Activated T-cell treated with anti-CD3 and anti-CD28 coated beads, Interleukin-2, amount 50 U/mL, for 24 hours (primary cell): ENCODE data around the gene CNOT6L.
"Not testable (repeated sequence)": the region's sequence is repeated elsewhere in the genome, so short reads cannot be mapped to it uniquely, and the experiment has no call there.

Experiments used
- DNase-seq: peaks from one replicate; pipeline ENCODE4 v3.0.0-alpha.2; 2020
- H3K27ac Mint-ChIP-seq: 2 replicates; pipeline ENCODE4 v1.8.0; 2020; ENCODE audit warnings: mild to moderate bottlenecking, mixed read lengths
- H3K27me3 Mint-ChIP-seq: 2 replicates; pipeline ENCODE4 v1.8.0; 2020; ENCODE audit warnings: mixed read lengths
- H3K36me3 Mint-ChIP-seq: 2 replicates; pipeline ENCODE4 v1.8.0; 2020; ENCODE audit warnings: low read depth, mixed read lengths
- H3K4me1 Mint-ChIP-seq: 2 replicates; pipeline ENCODE4 v1.8.0; 2020; ENCODE audit warnings: low read depth, mixed read lengths
- H3K4me3 Mint-ChIP-seq: 2 replicates; pipeline ENCODE4 v1.8.0; 2020; ENCODE audit warnings: mild to moderate bottlenecking, moderate library complexity, mixed read lengths
- H3K9me3 Mint-ChIP-seq: 2 replicates; pipeline ENCODE4 v1.8.0; 2020; ENCODE audit warnings: mixed read lengths

CNOT6L gene

DNA sequence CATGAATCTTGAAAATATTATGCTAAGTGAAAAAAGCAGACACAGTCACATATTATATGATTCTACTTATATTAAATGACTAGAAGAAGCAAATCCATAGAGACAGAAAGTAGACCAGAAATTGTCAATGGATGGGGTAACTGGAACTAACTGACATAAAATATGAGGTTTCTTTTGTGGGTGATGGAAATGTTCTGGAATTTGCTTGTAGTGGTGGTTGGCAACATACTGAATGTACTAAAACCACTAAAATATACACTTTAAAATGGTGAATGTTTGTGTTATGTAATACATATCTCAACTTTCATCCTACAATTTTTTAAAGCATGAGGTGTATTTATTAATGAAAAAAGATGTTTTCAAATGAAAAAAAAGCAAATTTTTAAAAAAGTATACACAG, 14.7 kb downstream of the CNOT6L start:
- Mint-ChIP-seq H3K27ac (peak overlapping the region; percentile 40), H3K27me3 (no peaks in the 10 kb centered on the region), H3K36me3 (peaks cover 30% of the 10 kb centered on the region), H3K9me3 (no peaks in the 10 kb centered on the region), H3K4me1 (peaks cover 83% of the 10 kb centered on the region), H3K4me3 (no peak overlapping the region)
- no peak for DNase-seq

DNA sequence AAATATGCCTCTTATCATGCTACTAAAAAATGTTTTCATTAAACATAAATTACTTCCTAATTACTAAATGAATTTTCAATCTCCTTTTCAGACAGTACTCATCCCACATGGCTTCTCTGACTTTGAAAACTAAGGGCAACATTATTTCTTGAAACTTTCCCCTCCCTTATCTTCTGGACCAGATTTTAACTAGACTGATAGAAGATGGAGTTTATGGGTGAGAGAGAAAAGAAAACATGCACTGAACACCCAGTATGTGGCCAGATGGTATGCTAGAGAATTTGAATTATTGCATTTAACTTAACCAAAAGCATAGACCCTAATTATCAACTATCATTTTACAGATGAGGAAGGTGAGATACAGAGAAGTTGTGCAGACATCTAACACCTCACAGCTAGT, 16.8 kb downstream of the CNOT6L start:
- Mint-ChIP-seq H3K4me1 (peaks cover 84% of the 10 kb centered on the region), H3K36me3 (peaks cover 36% of the 10 kb centered on the region), H3K27ac (peak overlapping the region; percentile 58), H3K4me3 (no peak overlapping the region), H3K9me3 (no peaks in the 10 kb centered on the region), H3K27me3 (no peaks in the 10 kb centered on the region)
- DNase-seq, result no peak

DNA sequence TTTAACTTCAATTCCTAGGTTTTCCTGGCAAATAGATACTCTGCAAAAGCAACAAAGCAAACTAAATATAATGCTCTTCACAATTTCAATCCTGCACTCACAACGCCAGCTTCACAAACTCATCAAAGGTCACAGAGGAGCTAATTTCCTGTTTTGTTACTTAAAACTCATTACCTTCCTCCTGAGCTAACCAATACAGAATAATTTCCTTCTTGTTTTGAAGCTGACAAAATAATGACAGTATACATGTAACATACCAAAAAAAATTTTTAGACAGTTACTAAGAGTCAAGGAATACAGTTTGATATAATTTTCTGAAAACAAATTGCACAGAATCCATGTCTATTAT, 17.9 kb downstream of the CNOT6L start:
- peak overlapping the region; percentile 93 for H3K27ac Mint-ChIP-seq
- peak overlapping the region; percentile 64 for H3K4me3 Mint-ChIP-seq
- DNase-seq, result no peak
- H3K4me1 Mint-ChIP-seq, result peaks cover 86% of the 10 kb centered on the region
- no peaks in the 10 kb centered on the region for H3K27me3 Mint-ChIP-seq
- peaks cover 39% of the 10 kb centered on the region for H3K36me3 Mint-ChIP-seq
- H3K9me3 Mint-ChIP-seq, result peaks cover 3% of the 10 kb centered on the region

DNA sequence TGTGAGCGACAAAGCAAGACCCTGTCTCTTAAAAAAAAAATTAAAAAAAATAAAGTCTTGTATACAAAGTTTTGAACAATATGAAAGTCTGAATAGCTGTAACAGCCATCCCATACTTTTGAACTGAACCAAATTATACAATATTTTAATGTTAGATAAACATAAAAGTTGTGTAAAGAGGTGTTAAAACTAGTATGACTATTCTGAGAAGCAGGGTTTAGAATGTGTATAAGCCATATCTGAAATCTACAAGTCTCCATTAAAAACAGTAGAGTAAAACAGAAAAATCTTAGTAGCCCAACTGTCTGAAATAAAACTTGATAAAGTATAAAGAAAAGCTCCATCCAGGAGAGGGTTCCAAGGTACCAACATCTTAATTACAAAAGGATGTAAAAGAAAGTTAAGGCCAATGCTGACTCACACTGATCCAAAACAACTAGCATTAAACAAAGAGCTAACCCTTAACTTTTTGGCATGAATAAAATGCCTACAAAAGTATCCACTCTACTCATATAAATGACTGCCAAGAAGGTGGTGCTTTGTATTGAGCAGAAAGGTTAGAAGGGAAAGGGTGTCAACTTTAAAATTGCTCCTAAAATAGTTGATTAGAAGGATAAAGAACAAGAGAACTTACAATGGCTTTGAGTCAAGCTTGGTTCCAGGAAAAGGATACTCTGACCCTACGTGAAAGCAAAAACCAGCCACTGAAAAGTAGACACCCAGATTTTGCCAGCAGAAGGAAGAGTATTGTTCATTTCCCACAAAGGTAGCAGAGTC, 18.5 kb downstream of the CNOT6L start:
- peak overlapping the region; percentile 64 for H3K4me3 Mint-ChIP-seq
- no peak for DNase-seq
- peak overlapping the region; percentile 93 for H3K27ac Mint-ChIP-seq
- H3K36me3 Mint-ChIP-seq, result peaks cover 41% of the 10 kb centered on the region
- H3K9me3 Mint-ChIP-seq, result peaks cover 6% of the 10 kb centered on the region
- H3K27me3 Mint-ChIP-seq, result no peaks in the 10 kb centered on the region
- H3K4me1 Mint-ChIP-seq, result peaks cover 85% of the 10 kb centered on the region

DNA sequence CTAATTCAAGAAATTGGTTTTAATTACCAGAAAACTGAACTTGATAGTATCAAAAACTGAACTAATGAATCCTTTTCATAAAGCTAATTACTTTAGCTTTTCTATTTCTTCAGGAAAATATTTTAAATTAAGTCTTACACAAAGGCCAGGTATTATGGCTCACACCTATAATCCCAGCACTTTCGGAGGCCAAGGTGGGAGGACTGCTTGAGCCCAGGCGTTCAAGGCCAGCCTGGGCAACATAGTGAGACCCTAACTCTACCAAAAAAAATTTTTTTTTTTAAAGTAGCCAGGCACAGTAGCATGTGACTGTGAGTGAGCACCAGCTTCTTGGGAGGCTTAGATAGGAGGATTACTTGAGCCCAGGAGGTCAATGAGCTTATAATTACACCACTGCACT, 19.1 kb downstream of the CNOT6L start:
- Mint-ChIP-seq H3K27ac (peak overlapping the region; percentile 93), H3K36me3 (peaks cover 46% of the 10 kb centered on the region), H3K4me3 (no peak overlapping the region), H3K9me3 (peaks cover 10% of the 10 kb centered on the region), H3K4me1 (peaks cover 83% of the 10 kb centered on the region), H3K27me3 (no peaks in the 10 kb centered on the region)
- DNase-seq, result no peak

DNA sequence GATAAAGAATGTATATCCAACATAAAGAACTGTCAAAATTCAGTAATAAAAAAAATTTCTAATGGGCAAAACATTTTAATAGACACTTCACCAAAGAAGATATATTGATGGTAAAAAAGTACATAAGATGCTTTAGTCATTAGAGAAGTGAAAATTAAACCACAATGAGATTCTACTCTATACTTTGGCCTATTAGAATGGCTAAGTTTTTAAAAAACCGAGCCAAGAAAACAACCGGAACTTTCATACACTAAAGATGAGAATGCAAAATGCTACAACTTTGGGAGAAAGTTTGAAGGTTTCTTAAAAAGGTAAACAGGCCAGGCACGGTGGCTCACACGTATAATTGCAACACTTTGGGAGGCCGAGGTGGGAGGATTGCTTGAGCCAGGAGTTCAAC, 20.8 kb downstream of the CNOT6L start:
- Mint-ChIP-seq H3K36me3 (peaks cover 50% of the 10 kb centered on the region), H3K4me3 (no peak overlapping the region), H3K27me3 (no peaks in the 10 kb centered on the region), H3K27ac (peak overlapping the region; percentile 81), H3K9me3 (peaks cover 10% of the 10 kb centered on the region), H3K4me1 (peaks cover 82% of the 10 kb centered on the region)
- DNase-seq, result no peak

DNA sequence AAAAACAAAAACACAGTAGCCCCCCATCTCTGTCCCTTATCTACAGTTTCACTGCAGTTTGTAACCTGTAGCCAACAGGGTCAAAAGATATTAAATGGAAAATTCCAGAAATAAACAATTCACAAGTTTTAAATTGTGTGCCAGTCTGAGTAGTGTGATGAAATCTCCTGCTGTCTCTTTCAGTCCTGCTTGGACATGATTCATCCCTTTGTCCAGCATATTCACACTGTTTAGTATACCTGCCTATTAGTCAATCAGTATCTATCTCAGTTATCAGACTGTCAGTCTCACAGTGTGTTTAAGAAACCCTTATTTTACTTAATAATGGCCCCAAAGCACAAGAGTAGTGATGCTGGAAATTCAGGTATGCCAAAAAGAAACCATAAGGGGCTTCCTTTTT, 21.9 kb downstream of the CNOT6L start:
- H3K36me3 Mint-ChIP-seq, result peaks cover 49% of the 10 kb centered on the region
- no peak overlapping the region for H3K4me3 Mint-ChIP-seq
- H3K4me1 Mint-ChIP-seq, result peaks cover 80% of the 10 kb centered on the region
- H3K27ac Mint-ChIP-seq, result peak overlapping the region; percentile 67
- H3K27me3 Mint-ChIP-seq, result no peaks in the 10 kb centered on the region
- no peak for DNase-seq
- H3K9me3 Mint-ChIP-seq, result peaks cover 10% of the 10 kb centered on the region

DNA sequence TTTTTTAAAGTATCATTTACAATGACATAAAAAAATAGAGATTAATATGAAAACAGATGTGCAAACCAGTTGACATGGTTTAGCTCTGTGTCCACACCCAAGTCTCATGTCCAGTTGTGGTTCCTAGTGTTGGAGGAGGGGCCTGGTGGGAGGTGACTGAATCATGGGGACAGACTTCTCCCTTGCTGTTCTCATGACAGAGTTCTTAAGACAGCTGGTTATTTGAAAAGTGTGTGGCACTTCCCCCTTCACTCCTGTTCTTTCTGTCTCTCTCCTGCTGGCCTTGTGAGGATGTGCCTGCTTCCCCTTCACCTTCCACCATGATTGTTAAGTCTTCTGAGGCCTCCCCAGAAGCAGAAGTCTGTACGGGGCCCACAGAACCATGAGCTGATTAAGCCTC, 23.8 kb downstream of the CNOT6L start:
- no peak for DNase-seq
- Mint-ChIP-seq H3K4me1 (peaks cover 74% of the 10 kb centered on the region), H3K4me3 (no peak overlapping the region), H3K27me3 (no peaks in the 10 kb centered on the region), H3K9me3 (peaks cover 10% of the 10 kb centered on the region), H3K36me3 (peaks cover 54% of the 10 kb centered on the region), H3K27ac (peak overlapping the region; percentile 45)

DNA sequence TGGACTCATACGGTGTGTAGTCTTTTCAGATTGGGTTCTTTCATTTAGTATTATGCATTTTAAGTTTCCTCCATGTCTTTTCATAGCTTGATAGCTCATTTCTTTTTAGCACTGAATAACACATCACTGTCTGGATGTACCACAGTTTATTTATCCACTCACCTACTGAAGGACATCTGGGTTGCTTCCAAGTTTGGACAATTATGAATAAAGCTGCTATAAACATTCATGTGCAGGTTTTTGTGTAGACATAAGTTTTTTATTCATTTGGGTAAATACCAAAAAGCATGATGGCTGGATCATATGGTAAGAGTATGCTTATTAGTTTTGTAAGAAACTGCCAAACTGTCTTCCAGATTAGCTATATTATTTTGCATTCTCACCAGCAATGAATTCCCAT, 29.0 kb downstream of the CNOT6L start:
- H3K4me3 Mint-ChIP-seq, result no peak overlapping the region
- H3K36me3 Mint-ChIP-seq, result peaks cover 25% of the 10 kb centered on the region
- H3K9me3 Mint-ChIP-seq, result no peaks in the 10 kb centered on the region
- no peaks in the 10 kb centered on the region for H3K27me3 Mint-ChIP-seq
- DNase-seq, result no peak
- H3K4me1 Mint-ChIP-seq, result peaks cover 67% of the 10 kb centered on the region
- peak overlapping the region; percentile 27 for H3K27ac Mint-ChIP-seq

DNA sequence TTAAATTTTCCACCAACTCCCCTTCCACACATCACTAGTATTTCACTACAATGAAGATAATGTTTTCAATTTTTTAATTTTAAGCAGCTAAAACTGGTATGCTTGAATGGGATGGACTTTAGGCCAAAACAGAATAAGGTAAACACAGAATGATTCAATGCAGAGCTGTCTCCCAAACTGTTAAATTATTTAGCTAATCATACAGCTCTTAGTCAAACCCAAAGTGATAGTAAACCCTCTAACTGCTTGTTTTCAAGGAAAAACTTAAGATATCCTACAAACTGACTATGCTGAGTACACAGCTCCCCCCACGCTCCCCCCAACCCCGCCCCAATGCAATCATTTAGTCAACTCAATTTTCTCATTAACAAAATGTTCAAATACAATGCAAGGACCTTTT, 30.2 kb downstream of the CNOT6L start:
- no peaks in the 10 kb centered on the region for H3K27me3 Mint-ChIP-seq
- H3K27ac Mint-ChIP-seq, result peak overlapping the region; percentile 63
- no peaks in the 10 kb centered on the region for H3K9me3 Mint-ChIP-seq
- H3K36me3 Mint-ChIP-seq, result peaks cover 21% of the 10 kb centered on the region
- no peak overlapping the region for H3K4me3 Mint-ChIP-seq
- no peak for DNase-seq
- peaks cover 70% of the 10 kb centered on the region for H3K4me1 Mint-ChIP-seq

DNA sequence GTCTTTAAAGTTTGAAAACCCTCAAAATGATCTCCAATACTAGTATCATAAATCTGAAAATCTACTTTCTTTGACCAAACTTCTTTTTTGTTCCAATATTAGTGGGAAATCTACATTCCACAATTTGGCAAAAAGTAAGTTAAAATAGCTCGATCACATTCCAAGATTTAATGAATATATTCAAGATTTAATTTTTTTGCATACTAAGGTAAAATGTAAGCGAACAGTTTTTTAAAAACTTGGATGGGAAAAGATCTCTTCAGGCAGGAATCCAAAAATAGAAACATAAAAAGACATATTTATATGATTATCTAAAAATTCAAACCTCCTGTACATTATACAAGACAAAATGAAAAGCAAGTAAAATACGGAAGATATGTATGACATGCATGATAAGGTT, 31.2 kb downstream of the CNOT6L start:
- H3K36me3 Mint-ChIP-seq, result peaks cover 18% of the 10 kb centered on the region
- H3K27me3 Mint-ChIP-seq, result no peaks in the 10 kb centered on the region
- no peak overlapping the region for H3K4me3 Mint-ChIP-seq
- no peak for DNase-seq
- no peak overlapping the region for H3K27ac Mint-ChIP-seq
- peaks cover 69% of the 10 kb centered on the region for H3K4me1 Mint-ChIP-seq
- H3K9me3 Mint-ChIP-seq, result no peaks in the 10 kb centered on the region

DNA sequence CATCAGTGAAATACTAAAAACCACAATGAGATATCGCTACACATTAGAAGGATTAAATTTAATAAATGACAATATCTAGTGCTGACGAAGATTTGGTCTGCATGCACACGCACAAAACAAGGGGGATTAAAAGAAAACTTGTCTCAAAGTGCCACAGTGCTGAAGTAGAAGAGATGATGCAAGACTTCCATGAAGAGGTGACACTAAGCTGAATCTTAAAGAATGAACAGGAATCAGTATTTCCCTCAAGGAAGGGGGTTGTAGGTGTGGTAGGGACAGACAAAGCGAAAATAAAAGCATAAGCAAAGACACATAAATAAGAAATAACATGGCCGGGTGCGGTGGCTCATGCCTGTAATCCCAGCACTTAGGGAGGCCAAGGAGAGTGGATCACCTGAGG, 33.5 kb downstream of the CNOT6L start:
- no peak for DNase-seq
- Mint-ChIP-seq H3K27me3 (no peaks in the 10 kb centered on the region), H3K9me3 (no peaks in the 10 kb centered on the region), H3K4me3 (no peak overlapping the region), H3K4me1 (peaks cover 72% of the 10 kb centered on the region), H3K36me3 (peaks cover 13% of the 10 kb centered on the region), H3K27ac (peak overlapping the region; percentile 76)

DNA sequence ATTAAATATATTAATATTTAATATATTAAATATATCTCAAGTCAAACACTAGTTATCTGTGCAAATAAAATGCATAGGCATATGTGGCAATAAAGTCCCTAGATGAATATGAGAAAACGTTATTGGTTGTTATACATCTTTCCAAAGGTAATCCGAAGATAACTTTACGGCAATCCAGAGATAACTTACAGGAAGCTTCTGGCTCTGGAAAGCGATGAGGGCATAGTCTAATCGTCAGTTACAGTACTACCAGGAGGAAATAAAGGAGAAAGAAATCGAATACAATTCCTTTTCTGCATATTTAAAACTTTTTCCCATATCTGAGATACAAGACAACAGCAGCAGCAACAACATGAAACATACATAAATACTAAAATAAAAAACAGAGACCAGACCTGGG, 35.3 kb downstream of the CNOT6L start:
- Mint-ChIP-seq H3K27ac (no peak overlapping the region), H3K9me3 (peaks cover 2% of the 10 kb centered on the region), H3K4me3 (no peak overlapping the region), H3K27me3 (no peaks in the 10 kb centered on the region), H3K4me1 (peaks cover 70% of the 10 kb centered on the region), H3K36me3 (peaks cover 12% of the 10 kb centered on the region)
- DNase-seq, result no peak

DNA sequence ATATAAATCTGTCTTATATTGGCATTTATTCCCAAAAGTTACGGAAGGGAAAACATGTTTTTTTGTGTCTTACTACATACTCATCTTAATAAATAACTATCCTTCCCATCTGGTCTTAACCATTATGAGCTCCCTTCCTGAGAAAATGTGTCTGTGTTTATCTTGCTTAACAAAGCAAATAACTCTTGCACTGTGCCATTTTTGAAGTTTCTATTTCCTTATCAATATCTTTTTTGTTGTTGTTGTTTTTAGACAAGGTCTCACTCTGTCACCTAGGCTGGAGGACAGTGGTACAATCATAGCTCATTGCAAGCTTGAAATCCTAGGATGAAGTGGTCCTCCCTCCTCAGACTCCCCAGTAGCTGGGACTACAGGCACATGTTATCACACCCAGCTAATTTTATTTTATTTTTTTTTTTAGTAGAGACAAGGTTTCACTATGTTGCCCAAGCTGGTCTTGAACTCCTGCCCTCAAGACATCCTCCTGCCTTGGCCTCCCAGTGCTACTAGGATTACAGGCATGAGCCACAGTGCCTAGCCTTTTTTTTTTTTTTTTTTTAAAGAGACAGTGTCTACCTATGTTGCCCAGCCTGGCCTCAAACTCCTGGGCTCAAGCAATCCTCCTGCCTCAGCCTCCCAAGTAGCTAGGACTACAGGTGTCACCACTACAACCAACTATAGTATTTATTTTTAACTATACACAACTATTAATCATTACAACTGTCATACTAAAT, 36.9 kb downstream of the CNOT6L start:
- Mint-ChIP-seq H3K9me3 (peaks cover 2% of the 10 kb centered on the region), H3K4me1 (peaks cover 68% of the 10 kb centered on the region), H3K27ac (peak overlapping the region; percentile 4), H3K4me3 (no peak overlapping the region), H3K27me3 (no peaks in the 10 kb centered on the region), H3K36me3 (peaks cover 12% of the 10 kb centered on the region)
- DNase-seq, result no peak

DNA sequence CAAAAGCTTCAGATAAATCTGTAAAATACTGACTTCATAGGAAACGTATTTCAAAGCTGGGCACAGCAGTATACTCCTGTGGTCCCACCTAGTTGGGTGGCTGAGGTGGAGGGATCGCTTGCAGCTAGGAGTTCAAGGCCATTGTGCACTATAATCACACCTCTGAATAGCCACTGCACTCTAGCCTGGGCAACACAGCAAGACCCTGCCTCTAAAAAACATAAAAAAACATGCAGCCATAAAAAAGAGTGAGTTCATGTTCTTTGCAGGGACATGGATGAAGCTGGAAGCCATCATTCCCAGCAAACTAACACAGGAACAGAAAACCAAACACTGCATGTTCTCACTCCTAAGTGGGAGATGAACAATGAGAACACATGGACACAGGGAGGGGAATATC, 38.4 kb downstream of the CNOT6L start:
- Mint-ChIP-seq H3K36me3 (peaks cover 19% of the 10 kb centered on the region), H3K4me1 (peaks cover 73% of the 10 kb centered on the region), H3K27ac (peak overlapping the region; percentile 41)
- DNase-seq, H3K4me3 Mint-ChIP-seq, H3K9me3 Mint-ChIP-seq, H3K27me3 Mint-ChIP-seq: not testable (repeated sequence)
